HG03139 (cell line): ENCODE measurements around the gene TMSB10.
"Not testable (repeated sequence)": the region's sequence is repeated elsewhere in the genome, so short reads cannot be mapped to it uniquely, and the experiment has no call there.

ENCODE experiments used
- ATAC-seq: cut with Tn5 transposase; IDR thresholded peaks from one replicate; pipeline ENCODE4 v1.9.1; 2021; ENCODE audit not compliant: unreplicated experiment

TMSB10 gene

GRCh38 chr2:84900971-84901370 lies 4.5 kb upstream of the TMSB10 start:
- no peak for ATAC-seq

- no peak for ATAC-seq
Observed at GRCh38 chr2:84901593-84902120, 3.8 kb upstream of the TMSB10 start.

- no peak for ATAC-seq
Observed at GRCh38 chr2:84902526-84902925, 2.9 kb upstream of the TMSB10 start.

- no peak for ATAC-seq
Observed at GRCh38 chr2:84904151-84904550, 1.3 kb upstream of the TMSB10 start.

- ATAC-seq, result no peak
Observed at GRCh38 chr2:84904717-84905174, 710 bp upstream of the TMSB10 start.

- ATAC-seq, result peak; percentile 21
Observed at GRCh38 chr2:84906108-84906899, 848 bp downstream of the TMSB10 start.

- peak; percentile 45 for ATAC-seq
Observed at GRCh38 chr2:84906900-84907714, 1.7 kb downstream of the TMSB10 start.

- ATAC-seq, result no peak
Observed at GRCh38 chr2:84908948-84909713, 3.7 kb downstream of the TMSB10 start.

GRCh38 chr2:84911135-84911678 lies 5.8 kb downstream of the TMSB10 start:
- no peak for ATAC-seq

GRCh38 chr2:84912984-84913383 lies 7.5 kb downstream of the TMSB10 start:
- ATAC-seq, result no peak

GRCh38 chr2:84914334-84914733 lies 8.9 kb downstream of the TMSB10 start:
- ATAC-seq, result no peak

- ATAC-seq, result not testable (repeated sequence)
Observed at GRCh38 chr2:84915675-84916074, 10.2 kb downstream of the TMSB10 start.

GRCh38 chr2:84917821-84918220 lies 12.4 kb downstream of the TMSB10 start:
- ATAC-seq, result not testable (repeated sequence)

GRCh38 chr2:84918430-84918829 lies 13.0 kb downstream of the TMSB10 start:
- ATAC-seq, result no peak

GRCh38 chr2:84919885-84920580 lies 14.6 kb downstream of the TMSB10 start:
- peak; percentile 40 for ATAC-seq

GRCh38 chr2:84923009-84923408 lies 17.6 kb downstream of the TMSB10 start:
- no peak for ATAC-seq

- ATAC-seq, result no peak
Observed at GRCh38 chr2:84924173-84925106, 19.0 kb downstream of the TMSB10 start.

- ATAC-seq, result no peak
Observed at GRCh38 chr2:84925336-84925723, 19.9 kb downstream of the TMSB10 start.

- ATAC-seq, result peak; percentile 85
Observed at GRCh38 chr2:84925724-84926376, 20.4 kb downstream of the TMSB10 start.
